ENCODE measurements around the gene GJB6.

GRCh38 chr13:20263393-20264044, 31.4 kb upstream of the GJB6 start:
- TF ChIP-seq CTCF (IDR thresholded peaks at IDR 0.05; ENCODE audit: insufficient read depth, low read length) (no peak), REST (IDR thresholded peaks at IDR 0.05; ENCODE audit: insufficient replicate concordance, low read depth) (no peak), GABPA (IDR thresholded peaks at IDR 0.05; ENCODE audit: low read depth) (no peak), POLR2AphosphoS5 (IDR thresholded peaks at IDR 0.05; ENCODE audit: low read depth) (no peak)
